GM21528 (cell line): ENCODE results near the gene PRELP.
"Not testable (repeated sequence)": the region's sequence is repeated elsewhere in the genome, so short reads cannot be mapped to it uniquely, and the experiment has no call there.

Experiments
- ATAC-seq: cut with Tn5 transposase; IDR thresholded peaks from one replicate; pipeline ENCODE4 v1.9.1; 2021; ENCODE audit warnings: mild to moderate bottlenecking, moderate library complexity; ENCODE audit not compliant: unreplicated experiment, low FRiP score

The PRELP gene

GRCh38 chr1:203504400-203505250 lies 29.0 kb downstream of the PRELP start:
- no peak for ATAC-seq

- ATAC-seq, result no peak
These were observed 30.1 kb downstream of the PRELP start for GRCh38 chr1:203505526-203506204.

GRCh38 chr1:203506858-203507626 lies 31.4 kb downstream of the PRELP start:
- ATAC-seq, result no peak

GRCh38 chr1:203507759-203508158 lies 32.2 kb downstream of the PRELP start:
- ATAC-seq, result no peak

- ATAC-seq, result no peak
These were observed 33.0 kb downstream of the PRELP start for GRCh38 chr1:203508463-203509073.

GRCh38 chr1:203509135-203509534 lies 33.5 kb downstream of the PRELP start:
- no peak for ATAC-seq

- ATAC-seq, result no peak
These were observed 35.9 kb downstream of the PRELP start for GRCh38 chr1:203511513-203511912.

- no peak for ATAC-seq
These were observed 36.3 kb downstream of the PRELP start for GRCh38 chr1:203511930-203512329.

GRCh38 chr1:203512517-203512847 lies 36.9 kb downstream of the PRELP start:
- no peak for ATAC-seq

- ATAC-seq, result no peak
These were observed 37.4 kb downstream of the PRELP start for GRCh38 chr1:203512848-203513584.

- no peak for ATAC-seq
These were observed 38.0 kb downstream of the PRELP start for GRCh38 chr1:203513585-203514031.

- ATAC-seq, result no peak
These were observed 40.6 kb downstream of the PRELP start for GRCh38 chr1:203516184-203516583.

- ATAC-seq, result no peak
These were observed 41.3 kb downstream of the PRELP start for GRCh38 chr1:203516906-203517305.

GRCh38 chr1:203517426-203518110 lies 42.0 kb downstream of the PRELP start:
- ATAC-seq, result no peak

GRCh38 chr1:203518139-203518538 lies 42.5 kb downstream of the PRELP start:
- ATAC-seq, result not testable (repeated sequence)

GRCh38 chr1:203518541-203518940 lies 42.9 kb downstream of the PRELP start:
- no peak for ATAC-seq

- ATAC-seq, result no peak
These were observed 43.6 kb downstream of the PRELP start for GRCh38 chr1:203519053-203519840.

GRCh38 chr1:203519896-203520295 lies 44.3 kb downstream of the PRELP start:
- no peak for ATAC-seq

GRCh38 chr1:203520315-203520714 lies 44.7 kb downstream of the PRELP start:
- no peak for ATAC-seq
